H1 (cell line): ENCODE measurements around the gene SNORC.

Experiments used
- EP300 ChIP-seq, 2 experiments: IDR thresholded peaks; 1 replicate in 1 of 2; 2 replicates in 1 of 2; pipeline ENCODE4 v1.6.1; 2011 to 2012; ENCODE audit warnings: low read depth in 2 of 2, low read length in 2 of 2, mild to moderate bottlenecking in 2 of 2, borderline replicate concordance in 1 of 2, inconsistent platforms in 1 of 2, moderate library complexity in 1 of 2
- EZH2 ChIP-seq: fragments of 200-600 bp; sonication (generic); IDR thresholded peaks from 2 replicates; pipeline ENCODE4 v1.7.1; 2012; ENCODE audit warnings: low read depth, mild to moderate bottlenecking, moderate library complexity, low read length, inconsistent platforms; ENCODE audit not compliant: severe bottlenecking
- GABPA ChIP-seq: IDR thresholded peaks from 2 replicates; pipeline ENCODE4 v1.6.1; 2011; ENCODE audit warnings: mild to moderate bottlenecking, low read length, moderate library complexity, borderline replicate concordance; ENCODE audit not compliant: insufficient read depth
- JUND ChIP-seq: IDR thresholded peaks from 2 replicates; pipeline ENCODE4 v1.6.1; 2011; ENCODE audit warnings: mild to moderate bottlenecking, improper control_type of control experiment, low read length
- PHF8 ChIP-seq: fragments of 200-600 bp; sonication (generic); conservative IDR thresholded peaks from 2 replicates; pipeline ENCODE4 v1.7.1; 2012; ENCODE audit warnings: low read depth, mild to moderate bottlenecking, inconsistent platforms, low read length, moderate library complexity
- POLR2A ChIP-seq, 2 experiments: IDR thresholded peaks; 1 replicate in 1 of 2; 2 replicates in 1 of 2; pipeline ENCODE4 v1.6.1; 2011; ENCODE audit warnings: low read depth in 2 of 2, low read length in 2 of 2, mild to moderate bottlenecking in 2 of 2; ENCODE audit errors: control extremely low read depth in 1 of 2
- RFX5 ChIP-seq: IDR thresholded peaks from 2 replicates; pipeline ENCODE4 v1.6.1; 2011; ENCODE audit warnings: low read depth, low read length, improper control_type of control experiment, borderline replicate concordance
- RXRA ChIP-seq: IDR thresholded peaks from 2 replicates; pipeline ENCODE4 v1.6.1; 2011; ENCODE audit warnings: low read depth, mild to moderate bottlenecking, low read length, moderate library complexity; ENCODE audit not compliant: insufficient read depth
- SIN3A ChIP-seq, 2 experiments: IDR thresholded peaks in 1 of 2; conservative IDR thresholded peaks in 1 of 2; 2 replicates each; pipeline ENCODE4 v1.6.1; 2011 to 2012; ENCODE audit warnings: low read length in 2 of 2, improper control_type of control experiment in 1 of 2, low read depth in 1 of 2, mild to moderate bottlenecking in 1 of 2
- SP1 ChIP-seq: IDR thresholded peaks from 2 replicates; pipeline ENCODE4 v1.6.1; 2011; ENCODE audit warnings: low read depth, low read length
- ZNF274 ChIP-seq: IDR thresholded peaks from 2 replicates; pipeline ENCODE4 v1.7.0; 2012; ENCODE audit warnings: low read length, borderline replicate concordance; ENCODE audit errors: extremely low read depth
- TF ChIP-seq, protein P1 (sequence below): IDR thresholded peaks from 2 replicates; pipeline ENCODE4 v1.6.1; 2011; ENCODE audit warnings: low read length, improper control_type of control experiment
- TF ChIP-seq, protein P2 (sequence below), 3 experiments: IDR thresholded peaks; 1 replicate in 2 of 3; 2 replicates in 1 of 3; pipeline versions ENCODE4 v1.5.1 to v1.6.1; 2011; ENCODE audit warnings: low read length in 3 of 3, mild to moderate bottlenecking in 3 of 3, inconsistent platforms in 2 of 3, low read depth in 1 of 3, moderate library complexity in 1 of 3; ENCODE audit not compliant: insufficient read depth in 1 of 3; ENCODE audit errors: control extremely low read depth in 1 of 3
- TF ChIP-seq, protein P3 (sequence below): IDR thresholded peaks from 2 replicates; pipeline ENCODE4 v1.6.1; 2012; ENCODE audit warnings: low read length, inconsistent platforms

DNA sequence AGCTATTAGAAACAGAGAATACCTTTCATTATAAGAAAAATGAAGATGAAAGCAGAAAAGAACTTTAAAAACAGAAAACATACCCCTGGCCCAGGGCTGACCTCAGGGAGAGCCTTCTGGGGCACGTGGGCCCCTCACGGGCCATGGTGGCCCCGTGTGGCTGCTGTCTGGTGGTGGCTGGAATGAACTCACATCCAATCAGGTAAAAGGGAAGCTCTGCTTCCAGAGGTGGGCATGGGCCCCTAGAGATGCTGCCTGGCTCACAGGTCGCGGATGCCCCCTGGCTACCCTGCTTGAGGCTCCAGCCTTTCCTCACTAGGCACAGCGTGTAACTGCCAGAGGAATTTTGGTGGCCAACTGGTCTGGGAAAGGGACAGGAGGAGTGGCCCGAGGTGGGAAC, 16.6 kb downstream of the SNORC start:
- no peak for TF ChIP-seq SP1
- no peak for TF ChIP-seq RFX5
- TF ChIP-seq EZH2 = no peak
- TF ChIP-seq, protein P1, sequence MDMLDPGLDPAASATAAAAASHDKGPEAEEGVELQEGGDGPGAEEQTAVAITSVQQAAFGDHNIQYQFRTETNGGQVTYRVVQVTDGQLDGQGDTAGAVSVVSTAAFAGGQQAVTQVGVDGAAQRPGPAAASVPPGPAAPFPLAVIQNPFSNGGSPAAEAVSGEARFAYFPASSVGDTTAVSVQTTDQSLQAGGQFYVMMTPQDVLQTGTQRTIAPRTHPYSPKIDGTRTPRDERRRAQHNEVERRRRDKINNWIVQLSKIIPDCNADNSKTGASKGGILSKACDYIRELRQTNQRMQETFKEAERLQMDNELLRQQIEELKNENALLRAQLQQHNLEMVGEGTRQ = no peak
- TF ChIP-seq, protein P2, sequence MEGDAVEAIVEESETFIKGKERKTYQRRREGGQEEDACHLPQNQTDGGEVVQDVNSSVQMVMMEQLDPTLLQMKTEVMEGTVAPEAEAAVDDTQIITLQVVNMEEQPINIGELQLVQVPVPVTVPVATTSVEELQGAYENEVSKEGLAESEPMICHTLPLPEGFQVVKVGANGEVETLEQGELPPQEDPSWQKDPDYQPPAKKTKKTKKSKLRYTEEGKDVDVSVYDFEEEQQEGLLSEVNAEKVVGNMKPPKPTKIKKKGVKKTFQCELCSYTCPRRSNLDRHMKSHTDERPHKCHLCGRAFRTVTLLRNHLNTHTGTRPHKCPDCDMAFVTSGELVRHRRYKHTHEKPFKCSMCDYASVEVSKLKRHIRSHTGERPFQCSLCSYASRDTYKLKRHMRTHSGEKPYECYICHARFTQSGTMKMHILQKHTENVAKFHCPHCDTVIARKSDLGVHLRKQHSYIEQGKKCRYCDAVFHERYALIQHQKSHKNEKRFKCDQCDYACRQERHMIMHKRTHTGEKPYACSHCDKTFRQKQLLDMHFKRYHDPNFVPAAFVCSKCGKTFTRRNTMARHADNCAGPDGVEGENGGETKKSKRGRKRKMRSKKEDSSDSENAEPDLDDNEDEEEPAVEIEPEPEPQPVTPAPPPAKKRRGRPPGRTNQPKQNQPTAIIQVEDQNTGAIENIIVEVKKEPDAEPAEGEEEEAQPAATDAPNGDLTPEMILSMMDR (IDR thresholded peaks at IDR 0.05; ENCODE audit: control extremely low read depth in 1 of 3, insufficient read depth in 1 of 3, low read depth in 1 of 3, low read length in 3 of 3) = no peak
- TF ChIP-seq ZNF274 = no peak
- TF ChIP-seq RXRA = no peak
- no peak for TF ChIP-seq PHF8
- TF ChIP-seq SIN3A (conservative IDR thresholded peaks at IDR 0.05 in 1 of 2, IDR thresholded peaks at IDR 0.05 in 1 of 2; ENCODE audit: low read depth in 1 of 2, low read length in 2 of 2) = no peak
- TF ChIP-seq, protein P3, sequence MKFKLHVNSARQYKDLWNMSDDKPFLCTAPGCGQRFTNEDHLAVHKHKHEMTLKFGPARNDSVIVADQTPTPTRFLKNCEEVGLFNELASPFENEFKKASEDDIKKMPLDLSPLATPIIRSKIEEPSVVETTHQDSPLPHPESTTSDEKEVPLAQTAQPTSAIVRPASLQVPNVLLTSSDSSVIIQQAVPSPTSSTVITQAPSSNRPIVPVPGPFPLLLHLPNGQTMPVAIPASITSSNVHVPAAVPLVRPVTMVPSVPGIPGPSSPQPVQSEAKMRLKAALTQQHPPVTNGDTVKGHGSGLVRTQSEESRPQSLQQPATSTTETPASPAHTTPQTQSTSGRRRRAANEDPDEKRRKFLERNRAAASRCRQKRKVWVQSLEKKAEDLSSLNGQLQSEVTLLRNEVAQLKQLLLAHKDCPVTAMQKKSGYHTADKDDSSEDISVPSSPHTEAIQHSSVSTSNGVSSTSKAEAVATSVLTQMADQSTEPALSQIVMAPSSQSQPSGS = no peak
- no peak for TF ChIP-seq POLR2A (IDR thresholded peaks at IDR 0.05; ENCODE audit: control extremely low read depth in 1 of 2, low read depth in 2 of 2, low read length in 2 of 2)
- TF ChIP-seq EP300 (IDR thresholded peaks at IDR 0.05; ENCODE audit: borderline replicate concordance in 1 of 2, low read depth in 2 of 2, low read length in 2 of 2) = no peak
- TF ChIP-seq GABPA = no peak
- TF ChIP-seq JUND = no peak
